NAMALWA (cell line): ENCODE results near the gene RNF212.

Experiments used
- DNase-seq: peaks from one replicate; pipeline ENCODE4 v3.0.0-alpha.2; 2015; ENCODE audit warnings: low spot score

RNF212 gene

GRCh38 chr4:1048773-1049590 is 64.4 kb downstream of the RNF212 start:
- DNase-seq = no peak

- no peak for DNase-seq
Observed at GRCh38 chr4:1047976-1048772, 65.2 kb downstream of the RNF212 start.

DNA sequence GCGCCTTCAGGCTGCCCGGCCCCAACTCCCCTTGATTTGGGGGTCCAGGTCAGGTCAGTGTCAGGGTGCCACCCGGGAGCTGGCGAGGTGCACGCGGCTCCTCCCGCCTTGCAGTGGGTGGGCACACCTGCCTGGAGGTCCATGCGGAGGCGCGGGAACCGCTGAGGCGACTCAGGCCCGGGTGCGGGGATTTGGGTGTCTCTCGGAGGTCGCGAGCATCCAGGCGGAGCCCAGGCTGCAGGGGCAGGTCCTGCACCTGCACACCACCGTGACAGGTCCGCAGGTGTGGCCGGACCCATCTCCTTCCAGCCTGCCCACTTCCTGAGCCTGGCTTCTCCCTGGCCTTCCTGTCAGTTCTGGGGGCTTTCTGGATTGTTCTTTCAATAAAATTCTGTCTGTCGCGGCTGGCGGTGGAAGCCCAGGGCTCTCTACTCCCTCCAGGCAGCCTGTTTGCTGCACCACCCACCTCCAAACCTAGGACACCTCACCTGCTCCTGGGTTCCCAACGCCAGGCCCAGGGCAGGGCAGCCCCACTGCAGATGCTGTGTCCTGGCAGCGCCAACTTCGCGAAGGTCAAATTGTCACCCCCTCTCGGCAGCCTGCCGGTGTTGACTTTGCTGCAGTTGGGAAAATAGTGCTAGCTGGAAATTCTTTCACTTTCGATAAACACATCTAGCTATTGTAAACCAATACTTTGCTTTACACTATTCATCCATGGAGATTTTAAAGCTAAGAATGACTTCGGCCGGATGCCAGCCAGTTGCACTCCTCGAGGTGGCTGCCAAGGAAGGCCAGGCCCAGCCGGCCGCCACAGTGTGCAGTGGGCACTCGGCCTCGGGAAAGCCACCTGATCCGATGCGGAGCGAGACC is 66.0 kb downstream of the RNF212 start:
- DNase-seq = peak; percentile 31

GRCh38 chr4:1046581-1047011 is 66.8 kb downstream of the RNF212 start:
- DNase-seq = peak; percentile 16

GRCh38 chr4:1045595-1046201 is 67.7 kb downstream of the RNF212 start:
- DNase-seq = peak; percentile 1

GRCh38 chr4:1045193-1045594 is 68.2 kb downstream of the RNF212 start:
- peak; percentile 7 for DNase-seq

GRCh38 chr4:1044469-1045192 is 68.7 kb downstream of the RNF212 start:
- peak; percentile 3 for DNase-seq

GRCh38 chr4:1043651-1044468 is 69.5 kb downstream of the RNF212 start:
- DNase-seq = no peak

DNA sequence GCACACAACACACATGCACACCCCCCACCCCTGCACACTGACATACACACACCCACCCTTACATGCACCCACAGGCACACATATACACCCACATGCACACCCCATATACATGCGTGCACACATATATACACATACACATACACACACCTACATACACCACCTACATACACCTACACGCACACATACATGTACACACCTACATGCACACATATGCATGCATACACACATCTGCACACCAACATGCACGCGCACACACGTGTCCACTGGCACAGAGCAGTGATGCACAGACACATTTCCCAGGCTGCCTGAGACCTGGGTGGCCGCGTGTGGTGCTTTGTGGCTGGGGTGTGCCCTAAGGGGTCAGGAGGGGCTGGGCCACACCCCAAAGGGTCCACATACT is 70.2 kb downstream of the RNF212 start:
- DNase-seq = peak; percentile 1

GRCh38 chr4:1042352-1043055 is 70.9 kb downstream of the RNF212 start:
- no peak for DNase-seq

- no peak for DNase-seq
Observed at GRCh38 chr4:1041936-1042330, 71.4 kb downstream of the RNF212 start.

DNA sequence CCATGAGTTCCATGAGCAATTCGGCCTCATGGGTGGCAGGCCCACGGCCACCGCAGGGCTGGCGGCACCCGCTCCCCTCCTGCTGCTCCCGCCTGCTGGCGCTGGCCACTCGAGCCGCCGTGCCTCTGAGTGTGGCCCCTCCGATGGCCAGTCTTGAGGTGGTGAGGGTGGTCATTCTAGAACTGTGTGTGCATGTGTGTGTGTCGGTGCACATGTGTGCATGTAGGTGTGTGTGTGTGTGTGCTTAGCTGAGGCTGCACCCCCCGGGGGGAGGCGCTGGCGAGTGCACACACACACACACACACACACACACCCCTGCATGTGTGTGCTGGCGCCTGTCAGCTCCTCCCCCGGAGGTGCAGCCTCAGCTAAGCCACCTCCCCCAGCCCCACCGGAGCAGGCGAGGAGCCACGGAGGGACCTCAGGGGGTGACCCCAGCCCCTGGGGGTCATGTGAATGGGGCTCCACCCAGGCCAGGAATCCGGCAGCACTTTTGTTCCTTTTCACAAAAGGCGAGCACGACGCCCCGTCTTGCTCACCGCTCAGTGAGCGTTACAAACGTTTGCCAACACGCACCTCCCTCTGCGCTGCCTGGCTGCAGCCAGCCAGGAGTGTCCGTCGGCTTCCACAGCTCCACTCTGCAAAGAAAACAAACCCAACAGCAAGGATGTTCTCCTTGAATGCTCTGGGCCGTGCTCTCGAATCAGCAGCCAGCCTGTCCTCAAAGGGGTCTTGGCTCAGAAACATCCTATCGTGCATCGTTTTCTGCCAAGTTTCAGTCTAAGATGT is 72.0 kb downstream of the RNF212 start:
- no peak for DNase-seq

DNA sequence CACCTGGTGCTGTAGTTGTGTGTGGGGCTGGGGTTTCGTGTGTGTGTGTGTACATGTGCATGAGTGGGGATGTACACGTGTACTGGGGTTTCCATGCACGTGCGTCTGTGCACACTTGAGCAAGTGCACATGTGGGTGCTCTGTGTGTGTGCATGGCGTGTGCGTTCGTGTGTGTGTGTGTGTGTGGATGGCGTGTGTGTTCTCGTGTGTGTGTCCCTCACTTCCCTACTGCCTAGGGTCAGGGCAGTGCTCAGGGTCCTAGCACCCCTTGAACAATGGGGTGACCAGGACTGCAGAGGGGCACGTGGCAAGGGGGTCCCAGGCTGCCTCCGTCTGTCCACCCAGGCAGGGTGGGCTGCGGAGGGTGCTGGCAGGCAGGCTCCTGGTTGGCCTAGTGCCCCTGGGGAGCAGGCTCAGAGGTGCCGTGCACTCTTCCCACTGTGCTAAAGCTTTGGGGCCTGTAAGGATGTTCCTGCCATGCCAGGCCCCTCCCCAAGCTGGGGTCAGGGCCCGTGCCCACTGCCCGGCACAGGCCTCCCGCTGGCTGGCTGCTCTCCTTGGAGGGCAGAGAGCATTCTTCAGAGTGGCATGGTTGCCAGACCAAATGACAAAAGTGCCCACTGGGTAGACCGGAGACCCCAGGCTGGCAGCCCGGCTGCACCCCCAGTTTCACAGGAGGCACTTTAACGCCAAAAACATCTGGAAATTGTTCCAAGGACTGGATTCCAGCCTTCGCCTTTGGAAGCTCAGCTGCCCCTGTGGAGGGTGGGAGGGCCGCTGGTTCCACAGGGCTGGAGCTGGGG is 72.8 kb downstream of the RNF212 start:
- no peak for DNase-seq

- no peak for DNase-seq
Observed at GRCh38 chr4:1039493-1040343, 73.6 kb downstream of the RNF212 start.

GRCh38 chr4:1038948-1039492 is 74.3 kb downstream of the RNF212 start:
- no peak for DNase-seq

GRCh38 chr4:1036976-1037810 is 76.2 kb downstream of the RNF212 start:
- no peak for DNase-seq
